Measurements from ENCODE around the gene AGXT2.
"Not testable (repeated sequence)": the region's sequence is repeated elsewhere in the genome, so short reads cannot be mapped to it uniquely, and the experiment has no call there.

The AGXT2 gene

DNA sequence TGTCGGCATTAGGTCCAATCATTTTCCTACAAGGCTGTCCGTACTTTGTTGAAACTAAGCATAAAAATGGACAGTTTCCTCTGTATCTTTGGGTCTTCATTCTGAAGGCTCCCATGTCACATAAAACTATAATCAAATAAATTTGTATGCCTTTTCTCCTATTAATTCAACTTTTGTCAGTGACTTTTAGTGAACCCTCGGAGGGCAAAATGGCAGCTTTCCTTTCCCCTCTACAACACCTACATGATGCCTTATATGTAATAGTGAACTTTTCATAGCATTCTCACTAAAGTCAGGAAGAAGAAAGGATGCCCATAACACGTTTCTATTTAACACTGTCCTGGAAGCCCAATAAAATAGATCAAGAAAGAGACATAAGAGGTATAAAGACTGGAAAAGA is 5.1 kb upstream of the AGXT2 start:
- DNase-seq (ENCODE audit: low read depth in 2 of 2) = no peak

DNA sequence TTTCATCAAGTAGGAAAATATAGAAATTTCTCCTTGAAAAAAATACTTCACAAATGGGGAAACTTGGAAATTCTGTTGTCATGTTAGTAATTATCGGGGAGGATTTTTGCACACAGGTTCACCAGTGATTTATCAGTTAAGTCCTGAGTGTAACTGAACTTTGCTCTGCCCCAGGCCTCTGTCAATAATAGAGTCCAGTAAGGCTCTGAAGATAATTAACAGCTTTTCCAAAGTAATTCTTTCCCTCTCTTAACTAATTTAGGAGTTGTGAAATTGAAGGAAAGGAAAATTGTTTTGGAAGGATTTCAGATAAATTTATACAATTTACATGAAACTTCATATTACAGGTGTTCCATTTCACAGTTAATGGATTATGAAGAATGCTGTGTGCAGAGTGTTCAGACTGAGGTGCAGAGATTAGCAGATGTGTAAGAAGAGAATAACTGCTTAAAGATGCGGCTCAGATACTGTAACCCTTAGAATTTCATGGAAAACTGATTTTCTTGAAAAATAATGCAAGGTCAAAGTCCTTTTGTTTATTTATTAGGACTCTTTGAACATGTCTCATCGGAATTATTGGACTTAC is 2.9 kb upstream of the AGXT2 start:
- DNase-seq (ENCODE audit: low read depth in 2 of 2) = no peak

DNA sequence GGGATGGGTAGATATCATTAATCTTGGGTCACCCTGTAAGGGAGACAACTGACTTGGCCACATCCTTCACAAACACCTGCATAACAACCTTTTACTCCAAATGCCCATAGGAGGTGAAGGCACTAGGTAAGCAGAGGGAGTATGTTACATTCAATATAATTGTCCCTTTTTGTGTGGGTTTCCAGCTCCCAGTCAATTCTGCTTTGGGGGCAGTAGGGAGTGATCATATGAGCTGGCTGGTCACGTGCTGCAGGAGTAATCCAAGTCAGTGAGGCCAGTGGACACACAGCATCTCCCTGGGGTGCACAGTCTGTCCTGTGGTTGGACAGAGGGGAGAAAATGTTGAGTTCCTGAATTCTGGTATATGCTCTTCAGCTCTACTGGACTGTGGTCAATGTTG is 1.2 kb upstream of the AGXT2 start:
- no peak for DNase-seq (ENCODE audit: low read depth in 2 of 2)

DNA sequence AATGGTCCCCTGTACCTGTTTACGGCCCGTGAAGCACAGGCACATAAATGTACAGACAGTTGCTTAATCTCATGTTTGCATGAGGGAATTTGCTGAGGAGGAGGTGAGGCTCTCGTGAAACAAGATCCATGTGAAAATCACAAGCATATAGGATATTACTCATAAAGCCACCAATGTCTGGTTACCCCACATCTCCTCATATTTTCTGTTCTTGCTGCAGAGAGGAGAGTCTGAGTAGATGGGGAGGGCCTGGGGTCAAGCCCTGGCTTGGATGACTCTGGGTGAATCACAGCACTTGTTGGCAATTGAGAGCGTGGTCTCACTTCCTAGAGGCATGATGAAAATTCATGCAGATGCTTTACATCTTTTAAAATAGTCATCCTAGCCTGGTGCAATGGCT is 975 bp downstream of the AGXT2 start:
- peak; percentile 77 to 79 for DNase-seq (ENCODE audit: low read depth in 2 of 2)

DNA sequence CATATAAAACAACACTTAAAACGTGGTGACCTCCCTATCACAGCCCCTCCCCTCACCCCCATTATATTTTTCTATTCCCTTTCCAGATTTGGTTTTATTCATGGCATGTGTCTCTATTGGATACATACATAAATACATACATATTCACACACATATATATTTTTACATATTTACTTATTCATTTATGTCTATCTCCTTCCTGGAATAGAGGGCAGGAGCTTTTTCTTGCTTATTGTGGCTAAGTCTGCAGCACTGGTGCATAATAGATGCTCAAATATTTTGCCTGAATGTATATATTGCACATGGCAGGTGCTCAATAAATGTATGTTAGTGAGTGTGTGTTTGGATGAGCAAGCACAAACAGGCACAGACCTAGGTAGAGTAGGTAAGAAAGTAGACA is 2.5 kb downstream of the AGXT2 start:
- DNase-seq (ENCODE audit: low read depth in 2 of 2) = no peak

DNA sequence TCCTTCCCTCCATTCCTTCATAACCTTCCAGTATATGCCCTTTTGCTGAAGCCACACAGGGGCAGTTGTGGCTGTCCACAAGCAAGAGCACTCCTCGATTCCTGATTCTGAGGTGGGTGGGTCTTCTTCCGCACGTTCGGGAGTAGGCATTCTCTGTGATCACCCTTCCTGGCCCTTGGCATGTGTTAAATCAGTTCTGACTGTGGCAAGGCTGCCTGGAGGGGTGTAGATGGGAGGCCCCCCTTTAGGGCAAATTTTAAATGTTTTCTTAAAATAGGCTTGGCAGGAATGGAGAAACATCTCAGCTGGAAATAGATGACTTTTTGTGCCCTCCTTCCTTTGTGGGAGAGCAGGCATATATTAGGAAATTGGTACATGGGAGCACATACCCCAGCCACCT is 3.1 kb downstream of the AGXT2 start:
- DNase-seq (ENCODE audit: low read depth in 2 of 2) = no peak

DNA sequence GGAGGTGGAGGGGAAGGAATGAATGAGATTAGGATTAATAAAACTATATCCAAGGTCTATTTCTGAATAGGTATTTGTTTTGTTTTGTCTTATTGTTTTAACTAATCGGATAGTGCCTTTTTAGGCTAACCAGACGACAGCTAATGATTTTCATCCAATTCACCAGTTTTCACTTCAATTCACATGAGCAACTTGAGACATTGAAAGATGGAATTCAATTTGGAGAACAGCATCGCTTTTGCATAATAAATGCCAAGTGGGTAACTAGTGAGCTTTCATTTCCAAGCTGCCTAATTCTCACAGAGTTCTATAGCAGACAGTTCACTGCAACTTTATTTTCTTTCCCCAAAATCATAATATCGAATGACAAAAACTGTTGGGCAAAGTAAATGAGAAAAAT is 5.0 kb downstream of the AGXT2 start:
- no peak for DNase-seq (ENCODE audit: low read depth in 2 of 2)

DNA sequence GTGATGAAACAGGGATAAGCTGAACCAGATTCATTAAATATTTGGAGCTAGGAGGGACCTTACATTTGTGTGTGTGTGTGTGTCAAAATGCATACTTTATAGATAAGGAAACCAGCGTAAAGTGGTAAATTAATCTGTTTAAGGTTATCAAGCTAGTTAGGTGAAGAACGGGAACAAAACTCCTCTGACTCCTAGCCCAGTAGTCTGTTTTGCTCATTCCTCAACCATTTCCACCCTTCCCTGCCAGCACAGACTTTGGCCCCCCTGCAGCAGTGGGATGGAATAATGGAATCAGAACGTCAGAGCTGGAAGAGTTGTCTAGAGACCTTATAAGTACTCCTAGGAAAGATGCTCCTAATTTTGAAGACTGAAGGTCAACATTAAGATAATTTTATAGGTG is 6.5 kb downstream of the AGXT2 start:
- DNase-seq (ENCODE audit: low read depth in 2 of 2) = no peak

DNA sequence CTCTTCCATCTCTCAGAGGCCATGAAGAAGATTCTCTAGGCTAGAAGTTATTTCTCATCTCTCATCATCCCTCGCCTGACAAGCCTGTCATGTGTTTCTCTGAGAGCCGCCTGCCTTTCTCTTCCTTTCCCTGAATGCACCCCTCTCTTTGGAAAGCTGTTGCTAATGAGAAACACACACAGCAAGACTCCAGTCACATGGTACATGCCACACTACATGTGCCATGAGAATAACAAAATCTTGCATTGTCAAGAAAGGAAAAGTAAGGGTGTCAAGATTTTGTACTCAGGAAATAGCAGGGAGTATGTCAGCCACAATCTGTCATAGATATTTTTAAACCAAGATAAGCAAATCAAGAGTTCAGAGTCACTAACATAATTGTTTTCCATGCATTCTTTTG is 8.9 kb downstream of the AGXT2 start:
- DNase-seq (ENCODE audit: low read depth in 2 of 2) = no peak

DNA sequence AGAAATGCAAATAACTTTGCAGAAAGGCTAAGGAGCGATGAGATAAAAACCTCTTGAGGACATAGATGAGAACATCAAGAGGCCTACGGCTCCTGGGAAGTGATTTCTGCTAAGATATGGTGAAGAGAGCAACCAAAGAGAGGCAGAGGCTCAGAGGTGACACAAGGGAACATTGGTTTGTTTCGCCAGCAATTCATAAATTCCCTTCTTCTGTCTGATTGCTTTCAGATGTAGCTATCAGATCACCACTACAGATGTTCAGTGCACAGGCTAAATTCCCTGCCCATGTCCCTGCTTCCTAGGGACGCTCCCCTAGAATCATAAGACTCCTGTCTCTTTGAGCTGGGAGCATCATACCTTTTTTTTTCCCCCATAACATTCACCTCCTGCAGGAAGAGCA is 11.2 kb downstream of the AGXT2 start:
- no peak for DNase-seq (ENCODE audit: low read depth in 2 of 2)

DNA sequence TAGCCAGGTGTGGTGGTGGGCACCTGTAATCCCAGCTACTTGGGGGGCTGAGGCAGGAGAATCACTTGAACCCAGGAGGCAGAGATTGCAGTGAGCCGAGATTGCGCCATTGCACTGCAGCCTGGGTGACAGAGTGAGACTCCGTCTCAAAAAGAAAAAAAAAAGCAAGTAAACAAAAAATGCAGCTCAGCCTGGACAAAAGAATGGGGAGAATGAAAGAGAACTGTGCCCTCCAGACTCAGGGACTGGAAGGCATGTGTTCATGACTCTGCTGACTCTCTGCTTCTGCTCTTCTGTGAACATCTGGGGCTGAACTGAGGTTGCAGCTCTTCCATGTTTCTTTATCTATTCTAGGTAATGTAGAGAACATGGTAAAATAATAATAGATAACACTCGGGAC is 11.8 kb downstream of the AGXT2 start:
- not testable (repeated sequence) for DNase-seq (ENCODE audit: low read depth in 2 of 2)

DNA sequence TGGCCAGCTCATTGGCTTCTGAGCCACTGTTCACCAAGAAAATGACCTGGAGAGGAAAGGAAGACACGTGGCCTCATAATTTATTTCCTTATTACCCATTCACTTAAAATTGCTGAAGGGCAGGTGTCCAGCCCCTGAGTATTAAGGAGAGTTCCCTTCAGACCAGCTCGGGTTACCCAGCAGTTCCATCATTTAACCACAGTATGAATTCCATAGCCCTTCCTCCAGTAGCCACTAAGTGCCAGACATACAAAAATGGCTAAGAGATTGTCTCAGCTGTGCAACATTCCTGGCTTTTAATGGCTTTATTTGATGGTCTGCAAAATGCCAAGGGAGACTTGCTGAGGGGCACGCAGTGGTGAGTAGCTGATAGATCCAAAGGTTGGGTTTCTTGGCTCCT is 12.5 kb downstream of the AGXT2 start:
- no peak for DNase-seq (ENCODE audit: low read depth in 2 of 2)

DNA sequence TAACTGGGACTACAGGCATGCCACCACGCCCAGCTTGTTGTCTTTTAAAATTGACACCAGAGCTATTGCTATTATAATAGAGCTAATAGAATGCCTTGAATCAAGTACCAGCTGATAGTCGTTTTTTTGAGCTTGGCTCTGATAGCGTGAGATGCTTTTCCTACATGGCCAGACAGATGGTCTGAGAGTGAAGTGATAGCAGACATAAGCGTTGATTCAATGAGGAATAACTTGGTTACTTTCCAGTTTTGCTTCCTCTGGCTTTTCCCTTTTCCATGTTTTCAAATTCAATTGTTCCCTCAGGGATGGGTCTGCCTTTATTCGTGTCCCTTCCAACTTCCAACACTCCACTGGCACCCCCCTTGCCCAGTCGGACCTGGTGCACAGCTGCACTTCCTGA is 15.4 kb downstream of the AGXT2 start:
- DNase-seq (ENCODE audit: low read depth in 2 of 2) = no peak

DNA sequence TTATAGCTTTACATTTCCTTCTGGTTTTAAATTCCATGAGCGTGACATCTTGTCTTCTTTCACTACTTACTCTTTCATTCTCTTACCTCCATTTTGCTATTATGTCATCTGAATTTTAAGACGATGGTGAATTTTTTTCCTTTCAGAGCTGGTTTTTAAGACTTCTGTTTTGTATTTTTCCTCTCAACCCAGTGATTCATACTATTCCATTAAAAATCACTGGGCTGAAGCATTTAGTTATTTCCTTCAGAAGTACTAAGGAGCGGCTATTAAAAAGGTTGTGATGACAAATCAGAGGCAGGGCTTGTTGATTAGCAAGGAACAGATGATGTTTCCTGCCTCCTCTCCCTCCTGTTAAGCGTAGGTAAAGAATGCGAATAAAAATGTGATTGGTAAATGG is 16.5 kb downstream of the AGXT2 start:
- peak; percentile 23 to 26 for DNase-seq (ENCODE audit: low read depth in 2 of 2)

DNA sequence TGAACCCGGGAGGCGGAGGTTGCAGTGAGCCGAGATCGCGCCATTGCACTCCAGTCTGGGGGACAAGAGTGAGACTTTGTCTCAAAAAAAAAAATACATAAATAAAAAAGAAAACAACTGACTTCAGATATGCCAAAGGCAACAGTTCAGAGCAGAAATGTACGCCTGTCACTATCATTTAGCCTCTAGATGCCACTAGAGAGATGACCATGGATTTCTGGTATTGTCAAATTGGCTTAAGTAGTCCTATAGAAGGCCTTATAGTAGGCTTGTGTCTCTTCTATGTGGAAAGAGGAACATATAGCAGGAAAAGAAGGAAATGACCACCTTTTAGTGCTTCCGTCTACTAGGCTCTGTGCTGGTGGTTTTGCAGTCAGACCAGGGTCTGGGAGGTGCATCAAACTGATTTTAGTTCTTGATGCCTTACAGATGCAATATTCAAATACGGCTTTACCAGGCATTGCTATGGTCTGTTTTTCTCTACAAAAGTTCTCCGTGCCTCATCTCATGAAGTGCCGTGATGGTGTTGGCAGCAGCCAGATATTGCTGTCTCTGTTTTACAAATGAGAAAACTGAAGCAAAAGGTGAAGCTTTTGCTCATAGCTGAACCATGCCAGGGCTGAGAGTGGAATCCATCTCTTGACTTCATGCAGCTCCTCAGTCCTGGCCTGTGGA is 17.2 kb downstream of the AGXT2 start:
- DNase-seq (ENCODE audit: low read depth in 2 of 2) = no peak

DNA sequence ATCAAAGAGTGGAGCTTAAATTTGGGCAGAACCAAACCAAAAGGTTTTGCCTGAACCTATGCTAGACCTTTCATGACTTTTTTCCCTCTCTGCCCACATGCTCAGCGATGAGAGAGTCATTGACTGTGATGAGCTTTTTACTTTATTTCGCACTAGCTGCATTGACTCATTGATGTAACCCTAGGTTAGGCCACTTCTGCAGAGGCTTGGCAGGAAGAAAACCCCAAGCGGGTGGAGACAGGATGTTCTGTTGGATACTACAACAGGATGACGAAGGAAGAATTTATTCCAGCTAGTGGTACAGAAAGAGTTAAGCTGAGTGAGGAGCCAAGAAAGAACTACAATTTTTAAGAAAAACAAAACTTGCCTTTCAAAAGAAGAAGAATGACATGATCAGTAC is 18.4 kb downstream of the AGXT2 start:
- peak; percentile 32 for DNase-seq (ENCODE audit: low read depth in 2 of 2)

DNA sequence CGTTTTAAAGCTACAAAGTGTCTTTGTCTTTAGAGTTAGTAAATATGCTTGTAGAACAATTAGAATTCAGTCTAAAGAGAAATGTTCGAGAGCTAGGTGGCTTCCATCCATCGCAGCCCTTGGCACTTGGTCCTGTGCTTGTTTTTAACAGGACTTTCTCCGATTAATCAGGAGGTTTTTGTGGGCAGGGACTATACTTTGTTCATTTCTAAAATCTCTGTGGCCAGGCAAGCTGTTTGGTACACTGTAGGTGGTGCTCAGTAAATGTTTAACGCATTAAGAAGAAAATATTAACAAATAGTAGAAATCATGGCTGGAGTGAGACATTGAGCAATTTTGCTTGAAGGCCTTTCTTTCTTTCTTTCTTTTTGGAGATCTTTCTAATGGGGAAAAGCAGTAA is 20.8 kb downstream of the AGXT2 start:
- no peak for DNase-seq (ENCODE audit: low read depth in 2 of 2)

DNA sequence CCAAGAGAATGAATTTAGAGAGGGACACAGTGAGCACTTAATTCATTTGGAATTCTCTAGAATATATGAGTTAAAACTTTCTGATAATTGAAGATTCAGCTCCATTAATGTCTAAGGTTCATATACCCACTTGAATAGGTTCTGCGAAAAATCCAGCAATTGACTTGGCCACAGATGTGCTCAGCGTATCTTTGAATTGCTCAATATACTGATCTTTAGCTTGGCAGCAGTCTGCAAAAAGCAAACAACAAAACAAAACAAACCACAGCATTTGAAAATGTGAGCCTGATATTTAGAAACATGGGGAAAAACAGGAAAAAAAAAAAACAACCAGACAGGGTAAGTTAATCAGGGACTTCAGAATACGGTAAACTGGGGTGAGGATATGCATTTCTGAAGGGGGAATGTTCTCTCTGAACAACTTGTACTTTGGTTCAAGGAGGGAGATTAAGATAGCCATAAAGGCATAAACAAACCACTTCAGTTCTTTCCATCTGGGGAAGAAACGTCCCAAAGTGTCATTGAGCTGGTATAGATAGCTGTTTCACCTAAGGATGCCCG is 21.4 kb downstream of the AGXT2 start:
- DNase-seq (ENCODE audit: low read depth in 2 of 2) = no peak

DNA sequence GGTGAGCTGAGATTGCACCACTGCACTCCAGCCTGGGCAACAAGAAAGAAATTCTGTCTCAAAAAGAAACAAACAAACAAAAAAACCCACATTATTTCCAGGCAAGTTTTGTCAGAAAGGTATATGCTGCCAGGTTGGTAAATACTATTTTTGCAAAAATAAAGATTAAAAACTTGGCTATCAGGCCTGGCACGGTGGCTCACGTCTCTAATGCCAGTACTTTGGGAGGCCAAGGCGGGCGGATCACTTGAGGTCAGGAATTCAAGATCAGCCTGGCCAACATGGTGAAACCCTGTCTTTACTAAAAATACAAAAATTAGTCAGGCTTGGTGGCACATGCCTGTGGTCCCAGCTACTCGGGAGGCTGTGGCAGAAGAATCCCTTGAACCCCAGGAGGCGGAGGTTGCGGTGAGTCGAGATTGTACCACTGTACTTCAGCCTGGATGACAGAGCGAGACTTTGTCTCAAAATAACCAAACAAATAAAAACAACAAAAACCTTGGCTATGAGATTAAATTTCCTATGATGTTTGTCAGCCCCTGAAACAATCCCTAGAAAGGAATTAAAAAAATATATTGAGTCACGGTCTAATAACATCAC is 22.7 kb downstream of the AGXT2 start:
- no peak for DNase-seq (ENCODE audit: low read depth in 2 of 2)

DNA sequence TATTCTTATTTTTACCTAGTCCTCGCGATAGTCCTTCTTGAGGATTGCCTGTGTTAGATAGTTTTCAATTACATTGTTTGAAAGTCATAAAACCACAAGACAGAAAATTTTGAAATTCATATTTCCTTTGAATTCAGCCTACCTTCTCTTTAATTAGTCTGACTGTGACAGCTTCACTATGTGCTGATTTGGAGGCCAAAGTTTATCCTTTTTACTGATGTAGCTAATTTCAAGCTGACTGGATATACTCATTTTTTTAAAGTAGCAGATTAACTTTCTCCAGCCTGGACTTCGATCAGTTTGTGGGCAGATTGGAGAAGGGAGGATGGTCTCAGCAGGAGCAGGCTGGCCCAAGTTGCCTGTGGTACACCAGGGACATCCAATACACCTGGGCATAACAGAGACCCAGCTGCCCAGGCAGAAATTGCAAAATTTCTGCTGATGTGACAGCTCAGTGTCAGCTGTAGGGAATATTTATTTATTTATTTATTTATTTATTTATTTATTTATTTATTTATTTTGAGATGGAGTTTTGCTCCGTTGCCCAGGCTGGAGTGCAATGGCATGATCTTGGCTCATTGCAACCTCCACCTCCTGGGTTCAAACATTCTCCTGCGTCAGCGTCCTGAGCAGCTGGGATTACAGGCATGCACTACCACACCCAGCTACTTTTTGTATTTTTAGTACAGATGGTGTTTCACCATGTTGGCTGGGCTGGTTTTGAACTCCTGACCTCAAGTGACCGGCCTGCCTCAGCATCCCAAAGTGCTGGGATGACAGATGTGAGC is 24.2 kb downstream of the AGXT2 start:
- DNase-seq (ENCODE audit: low read depth in 2 of 2) = no peak

DNA sequence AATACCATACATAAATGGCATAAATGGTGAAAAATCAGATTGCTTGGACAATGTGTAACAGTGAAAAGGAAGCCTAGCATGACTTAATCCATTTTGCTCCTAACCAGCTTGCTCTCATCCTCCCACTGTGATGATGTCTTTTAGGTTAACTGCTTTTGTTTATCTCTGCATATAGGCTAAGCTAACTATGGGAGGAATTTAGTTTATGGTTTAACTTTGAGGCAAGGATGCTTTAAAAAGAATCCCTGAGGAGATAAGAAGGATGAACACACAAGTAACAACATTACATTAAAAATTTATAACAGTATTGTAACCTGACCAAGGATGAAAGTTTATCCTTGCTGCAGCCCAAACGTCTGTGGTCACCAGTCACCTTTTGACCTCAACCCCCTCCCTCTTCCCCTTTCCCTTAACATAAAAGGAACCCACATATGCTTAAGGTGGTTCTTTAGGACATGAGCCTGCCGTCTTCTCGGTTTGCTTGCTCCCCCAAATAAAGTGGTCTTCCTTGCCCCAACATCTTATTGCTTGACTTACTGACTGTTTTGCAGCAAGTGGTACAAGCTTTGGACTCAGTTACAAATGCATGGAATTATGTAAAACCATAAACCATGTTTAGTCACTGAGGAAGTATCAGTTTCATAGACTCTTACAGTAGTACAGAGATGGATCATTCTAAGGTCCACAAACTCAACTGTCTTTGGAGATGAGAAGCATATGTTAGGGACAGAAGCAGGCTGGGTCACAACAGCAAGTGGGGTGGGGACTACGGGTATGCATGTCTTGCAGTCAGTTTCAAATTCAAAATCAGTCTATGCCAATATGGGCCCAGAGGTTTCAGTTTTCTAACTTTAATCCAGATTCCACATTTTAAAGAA is 31.3 kb downstream of the AGXT2 start:
- DNase-seq (ENCODE audit: low read depth in 2 of 2) = no peak

DNA sequence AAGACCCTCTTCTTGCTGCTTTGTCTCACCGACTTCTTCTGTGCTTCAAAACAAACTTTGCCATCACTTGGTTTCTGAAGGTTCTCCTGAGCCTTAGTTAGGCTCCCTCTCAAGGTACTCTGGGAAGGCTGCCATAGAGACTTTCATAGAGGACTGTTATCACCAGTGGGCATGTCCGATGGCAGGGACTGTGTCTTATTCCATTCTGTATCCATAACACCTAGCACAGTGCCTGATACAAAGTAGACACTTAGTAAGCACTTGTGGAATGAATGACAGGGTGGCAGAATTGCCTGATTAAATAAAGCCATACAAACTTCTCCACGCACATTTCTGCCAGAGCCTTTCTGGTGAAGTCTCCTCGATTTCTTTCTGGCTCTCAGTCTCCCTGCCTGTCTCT is 32.7 kb downstream of the AGXT2 start:
- no peak for DNase-seq (ENCODE audit: low read depth in 2 of 2)
